A673 (cell line): Measurements from ENCODE around the gene NOD2. TPM values are rescaled to one million over a fixed set of nuclear protein-coding genes. Genes with fewer than 3 reads are reported as not detected.

Experiments
- BruUV-seq: library from RNA; stranded (reverse); fragments of 400-500 nt; replicated peaks from 2 replicates; lab custom pipeline; 2021; lab: Mats Ljungman, UMichigan
- CTCF ChIA-PET: fragments of 300-600 bp; sonication (Branson Sonifier 250); formaldehyde crosslinking; loops from one replicate; lab custom pipeline; 2022; ENCODE audit warnings: antibody characterized with exemption; lab: Charles Lee
- POLR2A ChIA-PET: fragments of 300-600 bp; sonication (Branson Sonifier 250); formaldehyde crosslinking; loops from one replicate; lab custom pipeline; 2022; ENCODE audit warnings: antibody characterized with exemption; ENCODE audit not compliant: low non-redundant PET; lab: Charles Lee
- DNase-seq: peaks from one replicate; pipeline ENCODE4 v3.0.0-alpha.2; 2015; ENCODE audit warnings: low spot score
- H3K27ac ChIP-seq: fragments of 200-600 bp; sonication (generic); 2 replicates; pipeline ENCODE4 v1.5.1; 2016; ENCODE audit warnings: mixed run types, low read depth, mild to moderate bottlenecking, mixed read lengths, antibody characterized with exemption, low read length; ENCODE audit not compliant: poor library complexity, severe bottlenecking
- H3K27me3 ChIP-seq: fragments of 200-600 bp; sonication (generic); replicated peaks from 2 replicates; pipeline ENCODE4 v1.6.1; 2017; ENCODE audit warnings: mixed run types, low read depth, mild to moderate bottlenecking, mixed read lengths, antibody characterized with exemption, low read length; ENCODE audit not compliant: insufficient read depth, poor library complexity
- H3K36me3 ChIP-seq: fragments of 200-600 bp; sonication (generic); 2 replicates; pipeline ENCODE4 v1.6.1; 2016; ENCODE audit warnings: mixed run types, mild to moderate bottlenecking, mixed read lengths, antibody characterized with exemption, low read length; ENCODE audit not compliant: insufficient read depth, poor library complexity, severe bottlenecking
- H3K4me1 ChIP-seq: fragments of 200-600 bp; sonication (generic); 2 replicates; pipeline ENCODE4 v1.6.1; 2017; ENCODE audit warnings: mixed run types, mild to moderate bottlenecking, mixed read lengths, antibody characterized with exemption, low read length; ENCODE audit not compliant: insufficient read depth, poor library complexity, severe bottlenecking
- H3K4me3 ChIP-seq: fragments of 200-600 bp; sonication (generic); 2 replicates; pipeline ENCODE4 v1.5.1; 2016; ENCODE audit warnings: low read depth, mixed run types, mild to moderate bottlenecking, mixed read lengths, low read length; ENCODE audit not compliant: poor library complexity, severe bottlenecking
- H3K9me3 ChIP-seq: fragments of 200-600 bp; sonication (generic); 2 replicates; pipeline ENCODE4 v1.6.1; 2016; ENCODE audit warnings: mixed run types, low read depth, mild to moderate bottlenecking, mixed read lengths, antibody characterized with exemption, low read length; ENCODE audit not compliant: poor library complexity, severe bottlenecking
- EZH2 ChIP-seq: fragments of 200-600 bp; sonication (generic); IDR thresholded peaks from 2 replicates; pipeline ENCODE4 v1.6.1; 2017; ENCODE audit warnings: borderline replicate concordance, low read depth, mild to moderate bottlenecking, mixed read lengths, antibody characterized with exemption, low read length; ENCODE audit not compliant: poor library complexity, severe bottlenecking
- intact Hi-C: fragments of 100-400 bp; cut with micrococcal nuclease; formaldehyde crosslinking; loops from one replicate; pipeline ENCODE4 v1.10.0; 2022; ENCODE audit not compliant: unreplicated experiment
- total RNA-seq: library from RNA; stranded (reverse); gene quantifications from 2 replicates; pipeline ENCODE4 v1.2.3, GENCODE V29; 2021
- TF ChIP-seq, protein P1 (sequence below): fragments of 300-800, 200-600 bp; sonication (generic); conservative IDR thresholded peaks from 2 replicates; pipeline ENCODE4 v1.5.1; 2017; ENCODE audit warnings: low read depth, mild to moderate bottlenecking, antibody characterized with exemption, low read length, moderate library complexity, mixed read lengths

NOD2 gene
- total RNA-seq, 1 experiment from 2014 or later, result not detected

- DNase-seq, result no peak
- no peaks in the 10 kb centered on the region for H3K36me3 ChIP-seq
- ChIA-PET POLR2A (no interaction called here), CTCF (interaction anchor here (1.7 kb wide), 1 partner anchor 142 kb away, joined by 6 read pairs; no protein-coding TSS in a partner anchor)
- no peak overlapping the region for H3K27ac ChIP-seq
- BruUV-seq, result no TSS peak
- no peaks in the 10 kb centered on the region for H3K9me3 ChIP-seq
- intact Hi-C loops, result loop anchor here (10.0 kb wide), 1 partner anchor 299 kb away; the partner anchor contains the start of gene BRD7
- H3K4me3 ChIP-seq, result no peak overlapping the region
- H3K4me1 ChIP-seq, result no peaks in the 10 kb centered on the region
- TF ChIP-seq, protein P1, sequence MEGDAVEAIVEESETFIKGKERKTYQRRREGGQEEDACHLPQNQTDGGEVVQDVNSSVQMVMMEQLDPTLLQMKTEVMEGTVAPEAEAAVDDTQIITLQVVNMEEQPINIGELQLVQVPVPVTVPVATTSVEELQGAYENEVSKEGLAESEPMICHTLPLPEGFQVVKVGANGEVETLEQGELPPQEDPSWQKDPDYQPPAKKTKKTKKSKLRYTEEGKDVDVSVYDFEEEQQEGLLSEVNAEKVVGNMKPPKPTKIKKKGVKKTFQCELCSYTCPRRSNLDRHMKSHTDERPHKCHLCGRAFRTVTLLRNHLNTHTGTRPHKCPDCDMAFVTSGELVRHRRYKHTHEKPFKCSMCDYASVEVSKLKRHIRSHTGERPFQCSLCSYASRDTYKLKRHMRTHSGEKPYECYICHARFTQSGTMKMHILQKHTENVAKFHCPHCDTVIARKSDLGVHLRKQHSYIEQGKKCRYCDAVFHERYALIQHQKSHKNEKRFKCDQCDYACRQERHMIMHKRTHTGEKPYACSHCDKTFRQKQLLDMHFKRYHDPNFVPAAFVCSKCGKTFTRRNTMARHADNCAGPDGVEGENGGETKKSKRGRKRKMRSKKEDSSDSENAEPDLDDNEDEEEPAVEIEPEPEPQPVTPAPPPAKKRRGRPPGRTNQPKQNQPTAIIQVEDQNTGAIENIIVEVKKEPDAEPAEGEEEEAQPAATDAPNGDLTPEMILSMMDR, result no peak
- TF ChIP-seq EZH2, result no peak
- H3K27me3 ChIP-seq, result no peaks in the 10 kb centered on the region
These were observed 29.1 kb upstream of the NOD2 start for GRCh38 chr16:50664270-50664669.

DNA sequence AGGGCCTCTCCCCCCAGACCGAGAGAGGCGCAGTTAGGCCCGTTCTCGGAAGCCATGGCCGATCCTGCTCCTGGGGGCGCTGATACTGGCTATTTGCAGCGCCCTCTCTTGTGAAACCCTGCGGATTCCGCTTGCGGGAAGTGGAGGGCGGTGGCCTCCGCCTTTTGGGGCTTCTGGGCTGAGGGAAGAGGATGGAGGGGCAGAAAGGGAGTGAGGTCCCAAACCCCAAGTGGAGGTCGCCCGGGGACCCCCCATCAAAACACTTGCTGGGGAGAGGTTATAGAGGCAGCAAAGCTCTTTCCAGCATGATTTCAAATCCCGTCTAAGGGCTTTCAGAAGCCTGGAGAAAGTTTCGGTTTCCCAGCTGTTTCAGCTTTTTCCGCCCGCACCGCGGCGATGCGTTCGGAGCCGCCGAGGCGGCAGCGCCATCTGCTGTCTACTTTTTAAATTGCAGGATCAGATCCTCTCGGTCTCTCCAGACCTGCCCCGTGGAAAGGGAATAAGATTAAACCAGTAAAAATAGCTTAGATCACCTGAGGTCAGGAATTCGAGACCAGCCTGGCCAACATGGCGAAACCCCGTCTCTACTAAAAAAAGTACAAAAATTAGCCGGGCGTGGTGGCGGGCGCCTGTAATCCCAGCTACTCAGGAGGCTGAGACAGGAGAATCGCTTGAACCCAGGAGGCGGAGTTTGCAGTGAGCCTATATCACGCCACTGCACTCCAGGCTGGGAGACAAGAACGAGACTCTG, 28.1 kb upstream of the NOD2 start:
- ChIA-PET POLR2A (no interaction called here), CTCF (interaction anchor here (0.6 to 1.7 kb wide), 7 partner anchors 8 to 338 kb away, joined by 3 to 18 read pairs (median 4); no protein-coding TSS in a partner anchor)
- Histone ChIP-seq H3K27me3 (no peaks in the 10 kb centered on the region), H3K36me3 (no peaks in the 10 kb centered on the region), H3K4me3 (peak overlapping the region; percentile 37), H3K4me1 (no peaks in the 10 kb centered on the region), H3K27ac (no peak overlapping the region), H3K9me3 (no peaks in the 10 kb centered on the region)
- no TSS peak for BruUV-seq
- intact Hi-C loops, result loop anchor here (1.0 to 10.0 kb wide), 2 partner anchors 301 to 451 kb away; partner anchors contain the start of gene BRD7
- peak; percentile 73 for DNase-seq
- TF ChIP-seq, protein P1, result peak; percentile 79
- no peak for TF ChIP-seq EZH2

- Histone ChIP-seq H3K27ac (no peak overlapping the region), H3K4me1 (no peaks in the 10 kb centered on the region), H3K9me3 (peaks cover 9% of the 10 kb centered on the region), H3K4me3 (no peak overlapping the region), H3K36me3 (no peaks in the 10 kb centered on the region), H3K27me3 (no peaks in the 10 kb centered on the region)
- no TSS peak for BruUV-seq
- CTCF ChIA-PET, result interaction anchor here (0.6 kb wide), 1 partner anchor 144 kb away, joined by 4 read pairs; no protein-coding TSS in a partner anchor
- DNase-seq, result no peak
- intact Hi-C loops, result loop anchor here (1.0 to 10.0 kb wide), 2 partner anchors 139 to 302 kb away; partner anchors contain the start of gene BRD7
- TF ChIP-seq, protein P1, result 0 out of 2 replicates have a peak, but pooled peaks have one; percentile 17
- no peak for TF ChIP-seq EZH2
- POLR2A ChIA-PET, result no interaction called here
These were observed 26.5 kb upstream of the NOD2 start for GRCh38 chr16:50666658-50667496.
